Measurements from ENCODE around the gene CADM1.

CADM1 gene

DNA sequence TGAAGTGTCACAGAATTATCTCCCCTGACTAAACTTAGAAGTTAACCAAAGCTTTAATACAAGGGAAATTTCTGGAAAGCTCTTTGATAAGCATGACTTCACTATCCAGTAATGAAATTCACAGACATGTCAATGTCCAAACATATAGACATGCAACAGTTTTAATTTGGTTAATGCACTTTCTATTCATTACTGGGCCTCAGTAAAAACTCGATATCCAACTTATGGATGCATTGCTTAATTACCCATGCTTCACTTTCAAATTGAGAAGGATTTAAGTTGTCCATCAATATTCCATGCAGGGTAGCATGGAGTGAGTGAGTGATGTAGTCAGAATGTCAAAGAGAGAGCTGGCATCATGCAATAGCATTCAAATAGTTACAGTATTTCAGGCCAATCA lies 197.5 kb downstream of the CADM1 start:
- Mint-ChIP-seq H3K36me3 (ENCODE audit: low read depth) (no peaks in the 10 kb centered on the region), H3K4me3 (no peak overlapping the region), H3K4me1 (peaks cover 38% of the 10 kb centered on the region), H3K9me3 (no peaks in the 10 kb centered on the region), H3K27ac (no peak overlapping the region), H3K27me3 (ENCODE audit: low read depth) (peaks cover 5% of the 10 kb centered on the region)
- TF ChIP-seq, protein P1, sequence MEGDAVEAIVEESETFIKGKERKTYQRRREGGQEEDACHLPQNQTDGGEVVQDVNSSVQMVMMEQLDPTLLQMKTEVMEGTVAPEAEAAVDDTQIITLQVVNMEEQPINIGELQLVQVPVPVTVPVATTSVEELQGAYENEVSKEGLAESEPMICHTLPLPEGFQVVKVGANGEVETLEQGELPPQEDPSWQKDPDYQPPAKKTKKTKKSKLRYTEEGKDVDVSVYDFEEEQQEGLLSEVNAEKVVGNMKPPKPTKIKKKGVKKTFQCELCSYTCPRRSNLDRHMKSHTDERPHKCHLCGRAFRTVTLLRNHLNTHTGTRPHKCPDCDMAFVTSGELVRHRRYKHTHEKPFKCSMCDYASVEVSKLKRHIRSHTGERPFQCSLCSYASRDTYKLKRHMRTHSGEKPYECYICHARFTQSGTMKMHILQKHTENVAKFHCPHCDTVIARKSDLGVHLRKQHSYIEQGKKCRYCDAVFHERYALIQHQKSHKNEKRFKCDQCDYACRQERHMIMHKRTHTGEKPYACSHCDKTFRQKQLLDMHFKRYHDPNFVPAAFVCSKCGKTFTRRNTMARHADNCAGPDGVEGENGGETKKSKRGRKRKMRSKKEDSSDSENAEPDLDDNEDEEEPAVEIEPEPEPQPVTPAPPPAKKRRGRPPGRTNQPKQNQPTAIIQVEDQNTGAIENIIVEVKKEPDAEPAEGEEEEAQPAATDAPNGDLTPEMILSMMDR (IDR thresholded peaks at IDR 0.05; ENCODE audit: unreplicated experiment in 3 of 3): no peak

DNA sequence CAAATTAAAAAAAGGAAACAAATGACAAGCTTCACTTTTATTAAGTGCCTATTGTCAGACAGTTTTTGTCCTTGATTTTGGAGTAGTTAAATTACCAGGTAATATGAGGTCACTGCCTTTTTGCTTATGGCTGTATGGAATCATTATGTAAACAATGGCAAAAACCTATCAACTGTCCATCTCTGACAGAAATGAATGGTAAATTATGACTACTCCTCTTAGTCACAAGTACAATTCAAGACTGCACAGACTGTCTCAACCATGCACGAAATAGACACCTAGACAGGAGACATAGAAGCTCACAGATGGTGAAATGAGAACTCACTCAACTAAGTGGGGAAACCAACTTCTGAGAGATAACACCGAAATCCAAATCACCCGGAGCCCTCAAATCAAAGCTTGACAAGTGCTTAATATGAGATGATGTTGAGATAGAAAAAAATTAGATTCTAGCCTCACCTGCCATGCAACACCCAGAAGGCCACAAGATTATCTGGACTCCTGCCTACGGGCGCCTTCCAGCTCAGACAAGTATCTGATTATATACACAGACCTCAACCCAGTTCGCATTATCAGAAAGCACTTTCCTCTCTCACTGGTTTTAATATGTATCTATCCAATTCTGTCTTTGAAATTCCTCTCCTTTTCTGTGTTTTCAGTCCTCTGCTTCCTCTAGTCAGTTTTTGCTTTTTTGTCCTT lies 199.3 kb downstream of the CADM1 start:
- Mint-ChIP-seq H3K27me3 (ENCODE audit: low read depth) (no peaks in the 10 kb centered on the region), H3K4me1 (peaks cover 32% of the 10 kb centered on the region), H3K27ac (no peak overlapping the region), H3K36me3 (ENCODE audit: low read depth) (no peaks in the 10 kb centered on the region), H3K4me3 (no peak overlapping the region), H3K9me3 (no peaks in the 10 kb centered on the region)
- TF ChIP-seq, protein P1 (IDR thresholded peaks at IDR 0.05; ENCODE audit: unreplicated experiment in 3 of 3): no peak

DNA sequence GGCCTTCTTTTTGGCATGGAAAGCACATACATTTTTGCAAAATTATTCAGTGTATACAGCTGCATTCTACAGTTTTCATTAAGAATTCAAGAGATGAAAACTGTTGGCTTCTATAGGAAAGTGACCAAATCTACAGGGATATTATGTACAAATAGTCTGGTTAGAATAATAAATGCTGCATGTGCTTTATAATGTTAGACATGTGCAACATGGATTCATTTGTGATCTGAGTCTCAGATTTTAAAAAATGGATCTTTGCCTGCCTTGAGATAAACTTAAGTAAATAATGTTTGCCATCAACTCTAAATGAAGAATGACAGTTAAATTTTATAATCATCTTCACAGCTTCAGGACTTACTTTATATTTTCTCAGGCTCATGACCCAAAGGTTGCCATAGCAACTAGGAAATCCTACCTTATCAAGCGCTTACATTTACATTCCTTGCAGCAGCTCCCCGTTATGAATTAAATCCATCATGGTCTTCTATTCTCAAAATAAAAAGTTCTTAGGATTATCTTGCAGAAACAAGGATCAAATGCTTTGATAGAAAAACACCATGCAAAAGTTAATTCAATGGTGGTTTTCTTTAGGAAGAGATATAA lies 200.2 kb downstream of the CADM1 start:
- no peak overlapping the region for H3K4me3 Mint-ChIP-seq
- no peaks in the 10 kb centered on the region for H3K27me3 Mint-ChIP-seq (ENCODE audit: low read depth)
- peaks cover 28% of the 10 kb centered on the region for H3K4me1 Mint-ChIP-seq
- TF ChIP-seq, protein P1 (IDR thresholded peaks at IDR 0.05; ENCODE audit: unreplicated experiment in 3 of 3): no peak
- H3K9me3 Mint-ChIP-seq: no peaks in the 10 kb centered on the region
- H3K36me3 Mint-ChIP-seq (ENCODE audit: low read depth): no peaks in the 10 kb centered on the region
- H3K27ac Mint-ChIP-seq: no peak overlapping the region

DNA sequence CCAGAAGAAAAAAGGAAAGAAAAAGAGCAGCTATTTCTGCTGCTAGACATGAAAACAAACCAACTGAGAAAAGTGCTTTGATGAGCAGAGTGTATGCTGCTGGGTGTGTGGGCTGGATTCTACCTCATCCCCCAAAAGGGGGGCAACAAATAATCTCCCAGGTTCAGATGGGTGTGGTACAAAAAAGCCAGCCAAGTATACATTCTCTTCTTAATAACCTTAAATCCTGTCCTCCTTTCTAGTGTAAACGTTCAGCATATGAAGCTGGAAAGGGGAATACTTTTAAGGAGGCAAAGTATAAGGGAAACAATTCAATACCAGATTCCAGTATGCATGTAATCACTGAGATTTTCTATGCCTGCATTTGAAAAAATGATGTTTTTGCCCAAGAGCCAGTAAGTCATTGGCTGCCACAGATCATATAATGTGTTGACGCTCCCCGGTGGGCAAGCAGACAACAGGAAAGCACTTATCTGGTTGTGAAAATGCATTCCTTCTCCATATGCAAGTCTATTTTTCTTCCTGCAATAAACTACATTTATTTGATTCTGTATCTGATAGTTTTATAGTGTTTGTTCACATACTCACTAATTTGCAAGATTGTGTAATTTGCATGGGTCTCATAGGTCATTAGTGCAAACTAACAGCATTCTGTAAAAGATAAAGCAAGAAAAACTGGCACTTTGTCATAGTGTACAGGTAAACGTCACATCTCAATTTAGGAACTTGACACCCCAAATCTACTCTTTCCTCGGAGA lies 201.1 kb downstream of the CADM1 start:
- peak overlapping the region in 2 of 3 experiments; percentile 19 to 37 for H3K27ac Mint-ChIP-seq
- no peaks in the 10 kb centered on the region for H3K9me3 Mint-ChIP-seq
- H3K4me3 Mint-ChIP-seq: no peak overlapping the region
- TF ChIP-seq, protein P1 (IDR thresholded peaks at IDR 0.05; ENCODE audit: unreplicated experiment in 3 of 3): no peak
- H3K27me3 Mint-ChIP-seq (ENCODE audit: low read depth): no peaks in the 10 kb centered on the region
- H3K36me3 Mint-ChIP-seq (ENCODE audit: low read depth): no peaks in the 10 kb centered on the region
- H3K4me1 Mint-ChIP-seq: peaks cover 37% of the 10 kb centered on the region

DNA sequence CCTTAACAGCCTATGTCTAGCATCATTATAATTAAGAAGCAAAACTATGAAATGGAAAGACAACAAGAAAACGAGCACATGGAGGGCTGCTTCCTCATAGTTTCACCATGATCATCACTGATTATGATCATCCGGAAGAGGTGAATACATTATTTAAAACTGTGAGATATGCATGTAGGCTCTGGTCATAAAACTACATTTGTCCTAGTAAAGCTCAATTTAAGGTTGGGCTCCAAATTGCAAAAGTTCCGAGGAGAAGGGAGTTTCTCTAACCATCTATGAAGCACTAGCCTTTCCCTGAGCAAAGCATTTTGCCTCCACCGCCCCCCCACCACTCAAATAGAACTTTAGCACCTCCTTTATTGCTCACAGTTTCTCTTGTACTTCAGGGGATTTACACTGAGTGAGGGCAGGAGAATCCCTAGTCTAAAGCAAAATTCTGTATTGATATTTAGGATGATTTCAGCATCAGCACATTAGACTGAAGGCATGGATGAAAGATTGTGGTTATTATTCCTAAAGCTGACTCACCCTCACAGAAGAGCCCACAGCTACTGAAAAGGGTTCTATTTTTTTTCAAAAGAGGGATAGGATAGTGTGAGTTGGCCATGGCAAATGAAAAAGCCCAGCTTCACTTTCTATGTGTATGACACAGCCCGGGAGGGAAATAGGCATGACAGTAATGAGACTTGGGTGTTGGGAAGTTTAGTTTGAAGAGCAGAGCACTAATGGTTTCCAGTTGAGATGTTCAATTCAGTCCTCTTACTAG lies 203.4 kb downstream of the CADM1 start:
- H3K27ac Mint-ChIP-seq: no peak overlapping the region
- TF ChIP-seq, protein P1 (IDR thresholded peaks at IDR 0.05; ENCODE audit: unreplicated experiment in 3 of 3): no peak
- peaks cover 38% of the 10 kb centered on the region for H3K4me1 Mint-ChIP-seq
- H3K4me3 Mint-ChIP-seq: no peak overlapping the region
- H3K36me3 Mint-ChIP-seq (ENCODE audit: low read depth): no peaks in the 10 kb centered on the region
- H3K27me3 Mint-ChIP-seq (ENCODE audit: low read depth): no peaks in the 10 kb centered on the region
- no peaks in the 10 kb centered on the region for H3K9me3 Mint-ChIP-seq

All from nephron (organoid).